Chondrocyte (in vitro differentiated cells): ENCODE measurements around the gene USP50. TPM values are rescaled to one million over a fixed set of nuclear protein-coding genes. Genes with fewer than 3 reads are reported as not detected.
"Not testable (repeated sequence)": the region's sequence is repeated elsewhere in the genome, so short reads cannot be mapped to it uniquely, and the experiment has no call there.

Experiments used
- DNase-seq: peaks from one replicate; pipeline ENCODE4 v3.0.0; 2021; ENCODE audit warnings: mixed read lengths, low spot score
- H3K27ac Mint-ChIP-seq: one replicate; pipeline ENCODE4 v1.8.0; 2021; ENCODE audit warnings: mild to moderate bottlenecking, moderate library complexity, mixed read lengths; ENCODE audit not compliant: unreplicated experiment
- H3K27me3 Mint-ChIP-seq: 2 replicates; pipeline ENCODE4 v1.8.0; 2021; ENCODE audit warnings: low read depth, mixed read lengths
- H3K36me3 Mint-ChIP-seq: 2 replicates; pipeline ENCODE4 v1.8.0; 2021; ENCODE audit warnings: low read depth, mixed read lengths
- H3K4me1 Mint-ChIP-seq: 2 replicates; pipeline ENCODE4 v1.8.0; 2021; ENCODE audit warnings: low read depth, mild to moderate bottlenecking, mixed read lengths
- H3K4me3 Mint-ChIP-seq: one replicate; pipeline ENCODE4 v1.8.0; 2021; ENCODE audit warnings: mild to moderate bottlenecking, moderate library complexity, mixed read lengths; ENCODE audit not compliant: unreplicated experiment
- H3K9me3 Mint-ChIP-seq: 2 replicates; pipeline ENCODE4 v1.8.0; 2021; ENCODE audit warnings: low read depth, mixed read lengths
- total RNA-seq: library from RNA; stranded (reverse); gene quantifications from 3 replicates; pipeline ENCODE4 v1.2.1, GENCODE V29; 2021
- TF ChIP-seq, protein P1 (sequence below): fragments of 200-600 bp; sonication (generic); IDR thresholded peaks from 2 replicates; pipeline ENCODE4 v1.5.0; 2021; ENCODE audit warnings: antibody characterized with exemption, mild to moderate bottlenecking, moderate library complexity

The USP50 gene
- total RNA-seq, 1 donor from 2014 or later: 0.35 TPM

DNA sequence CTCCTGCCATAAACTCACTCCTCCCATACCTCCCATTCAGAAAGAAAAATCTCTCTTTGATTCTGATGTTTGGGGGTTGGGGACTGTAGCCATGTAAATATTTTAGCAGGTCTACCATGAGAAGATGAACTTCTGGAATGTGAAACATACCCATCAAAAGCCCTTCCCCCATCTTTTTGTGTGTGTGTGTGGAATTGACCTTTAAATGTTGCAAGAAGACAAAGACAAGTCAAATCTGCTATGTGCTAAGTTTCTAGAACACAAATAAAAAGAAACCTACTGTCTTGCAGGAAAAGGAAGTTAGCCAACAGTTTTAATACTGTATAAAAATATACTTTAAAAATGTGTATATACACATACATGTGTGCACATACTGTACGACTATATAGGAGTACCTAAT is 29.7 kb upstream of the USP50 start:
- no peak for DNase-seq
- Mint-ChIP-seq H3K4me3 (no peak overlapping the region), H3K36me3 (peaks cover 24% of the 10 kb centered on the region), H3K27me3 (no peaks in the 10 kb centered on the region), H3K9me3 (no peaks in the 10 kb centered on the region), H3K27ac (no peak overlapping the region), H3K4me1 (no peaks in the 10 kb centered on the region)
- TF ChIP-seq, protein P1, sequence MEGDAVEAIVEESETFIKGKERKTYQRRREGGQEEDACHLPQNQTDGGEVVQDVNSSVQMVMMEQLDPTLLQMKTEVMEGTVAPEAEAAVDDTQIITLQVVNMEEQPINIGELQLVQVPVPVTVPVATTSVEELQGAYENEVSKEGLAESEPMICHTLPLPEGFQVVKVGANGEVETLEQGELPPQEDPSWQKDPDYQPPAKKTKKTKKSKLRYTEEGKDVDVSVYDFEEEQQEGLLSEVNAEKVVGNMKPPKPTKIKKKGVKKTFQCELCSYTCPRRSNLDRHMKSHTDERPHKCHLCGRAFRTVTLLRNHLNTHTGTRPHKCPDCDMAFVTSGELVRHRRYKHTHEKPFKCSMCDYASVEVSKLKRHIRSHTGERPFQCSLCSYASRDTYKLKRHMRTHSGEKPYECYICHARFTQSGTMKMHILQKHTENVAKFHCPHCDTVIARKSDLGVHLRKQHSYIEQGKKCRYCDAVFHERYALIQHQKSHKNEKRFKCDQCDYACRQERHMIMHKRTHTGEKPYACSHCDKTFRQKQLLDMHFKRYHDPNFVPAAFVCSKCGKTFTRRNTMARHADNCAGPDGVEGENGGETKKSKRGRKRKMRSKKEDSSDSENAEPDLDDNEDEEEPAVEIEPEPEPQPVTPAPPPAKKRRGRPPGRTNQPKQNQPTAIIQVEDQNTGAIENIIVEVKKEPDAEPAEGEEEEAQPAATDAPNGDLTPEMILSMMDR: no peak

DNA sequence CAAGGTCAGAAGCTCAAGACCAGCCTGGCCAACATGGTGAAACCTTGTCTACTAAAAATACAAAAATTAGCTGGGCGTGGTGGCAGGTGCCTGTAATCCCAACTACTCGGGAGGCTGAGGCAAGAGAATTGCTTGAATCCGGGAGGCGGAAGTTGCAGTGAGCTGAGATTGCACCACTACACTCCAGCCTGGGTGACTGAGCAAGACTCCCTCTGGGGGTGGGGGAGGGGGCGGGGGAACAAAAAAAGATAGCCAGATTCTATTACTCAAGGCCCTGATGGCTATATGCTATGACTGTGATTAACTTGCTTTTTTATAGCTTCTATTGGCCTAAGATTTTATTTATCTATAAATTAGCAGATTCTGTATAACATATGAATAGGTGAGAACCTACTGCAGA is 27.4 kb upstream of the USP50 start:
- peaks cover 28% of the 10 kb centered on the region for H3K36me3 Mint-ChIP-seq
- H3K4me1 Mint-ChIP-seq, H3K4me3 Mint-ChIP-seq, DNase-seq, H3K27me3 Mint-ChIP-seq, H3K9me3 Mint-ChIP-seq, H3K27ac Mint-ChIP-seq: not testable (repeated sequence)

- peaks cover 25% of the 10 kb centered on the region for H3K36me3 Mint-ChIP-seq
- H3K27ac Mint-ChIP-seq: no peak overlapping the region
- peaks cover 3% of the 10 kb centered on the region for H3K4me1 Mint-ChIP-seq
- no peak overlapping the region for H3K4me3 Mint-ChIP-seq
- H3K9me3 Mint-ChIP-seq: no peaks in the 10 kb centered on the region
- TF ChIP-seq, protein P1: no peak
- DNase-seq: no peak
- H3K27me3 Mint-ChIP-seq: no peaks in the 10 kb centered on the region
These were observed 17.3 kb upstream of the USP50 start for GRCh38 chr15:50563756-50564155.

DNA sequence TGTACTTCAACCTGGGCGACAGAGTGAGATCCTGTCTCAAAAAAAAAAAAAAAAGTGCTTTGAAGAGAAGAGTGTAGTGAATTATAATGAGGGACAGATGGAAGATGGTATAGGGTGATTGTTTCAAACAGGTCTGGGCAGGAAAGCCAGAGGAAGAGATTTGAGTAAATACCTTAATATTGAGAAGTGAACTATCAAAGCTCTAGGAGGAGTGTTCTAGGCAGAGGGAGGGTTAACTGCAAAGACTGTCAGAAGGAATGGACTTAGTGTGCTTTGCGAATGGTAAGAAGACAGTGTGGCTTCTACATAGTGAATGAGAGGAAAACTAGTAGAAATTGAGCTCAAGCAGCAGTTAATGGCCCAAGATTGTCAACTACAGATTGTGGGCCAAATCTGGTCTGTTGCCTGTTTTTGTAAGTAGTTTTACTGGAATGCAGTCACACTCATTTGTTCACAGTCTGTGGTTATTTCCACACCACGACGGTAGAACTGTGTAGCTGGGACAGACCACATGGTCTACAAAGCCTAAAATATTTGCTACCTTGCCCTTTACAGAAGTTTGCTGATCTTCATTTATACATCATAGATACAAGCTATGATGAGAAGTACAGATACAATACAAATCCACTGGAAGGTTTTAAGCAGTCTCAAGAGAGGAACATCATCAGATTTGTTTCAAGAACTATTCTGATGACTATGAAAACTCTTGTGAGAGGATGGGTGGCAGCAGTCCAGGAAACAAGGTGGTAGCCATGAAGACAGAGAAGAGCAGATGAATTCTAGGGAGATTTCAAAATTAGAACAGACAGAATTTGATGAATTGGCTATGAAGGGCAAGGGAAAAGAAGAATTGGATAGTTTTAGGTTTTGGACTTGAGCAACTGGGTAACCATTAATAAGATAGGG is 16.5 kb upstream of the USP50 start:
- H3K4me3 Mint-ChIP-seq: no peak overlapping the region
- DNase-seq: no peak

GRCh38 chr15:50558012-50558411 is 11.5 kb upstream of the USP50 start:
- no peak for DNase-seq
- Mint-ChIP-seq H3K27ac (no peak overlapping the region), H3K27me3 (no peaks in the 10 kb centered on the region), H3K36me3 (peaks cover 22% of the 10 kb centered on the region), H3K9me3 (no peaks in the 10 kb centered on the region), H3K4me1 (no peaks in the 10 kb centered on the region), H3K4me3 (no peak overlapping the region)
- TF ChIP-seq, protein P1: no peak

More for the DNA sequence above, 16.5 kb upstream of the USP50 start:
- TF ChIP-seq, protein P1: no peak
- peaks cover 21% of the 10 kb centered on the region for H3K36me3 Mint-ChIP-seq
- H3K4me1 Mint-ChIP-seq: peaks cover 3% of the 10 kb centered on the region
- H3K27ac Mint-ChIP-seq: no peak overlapping the region
- no peaks in the 10 kb centered on the region for H3K27me3 Mint-ChIP-seq
- no peaks in the 10 kb centered on the region for H3K9me3 Mint-ChIP-seq
